Measurements from ENCODE around the gene MRPS24. TPM values are rescaled to one million over a fixed set of nuclear protein-coding genes. Genes with fewer than 3 reads are reported as not detected.
A peak's percentile ranks its signal among the peaks of the same experiment; 100 is the strongest.

The MRPS24 gene
- total and polyA plus RNA-seq, 10 of the 15 experiments (the other 5 are each of a cell fraction or from before 2014, with no cell fraction given), result 27.6 to 164 (median 106) TPM

DNA sequence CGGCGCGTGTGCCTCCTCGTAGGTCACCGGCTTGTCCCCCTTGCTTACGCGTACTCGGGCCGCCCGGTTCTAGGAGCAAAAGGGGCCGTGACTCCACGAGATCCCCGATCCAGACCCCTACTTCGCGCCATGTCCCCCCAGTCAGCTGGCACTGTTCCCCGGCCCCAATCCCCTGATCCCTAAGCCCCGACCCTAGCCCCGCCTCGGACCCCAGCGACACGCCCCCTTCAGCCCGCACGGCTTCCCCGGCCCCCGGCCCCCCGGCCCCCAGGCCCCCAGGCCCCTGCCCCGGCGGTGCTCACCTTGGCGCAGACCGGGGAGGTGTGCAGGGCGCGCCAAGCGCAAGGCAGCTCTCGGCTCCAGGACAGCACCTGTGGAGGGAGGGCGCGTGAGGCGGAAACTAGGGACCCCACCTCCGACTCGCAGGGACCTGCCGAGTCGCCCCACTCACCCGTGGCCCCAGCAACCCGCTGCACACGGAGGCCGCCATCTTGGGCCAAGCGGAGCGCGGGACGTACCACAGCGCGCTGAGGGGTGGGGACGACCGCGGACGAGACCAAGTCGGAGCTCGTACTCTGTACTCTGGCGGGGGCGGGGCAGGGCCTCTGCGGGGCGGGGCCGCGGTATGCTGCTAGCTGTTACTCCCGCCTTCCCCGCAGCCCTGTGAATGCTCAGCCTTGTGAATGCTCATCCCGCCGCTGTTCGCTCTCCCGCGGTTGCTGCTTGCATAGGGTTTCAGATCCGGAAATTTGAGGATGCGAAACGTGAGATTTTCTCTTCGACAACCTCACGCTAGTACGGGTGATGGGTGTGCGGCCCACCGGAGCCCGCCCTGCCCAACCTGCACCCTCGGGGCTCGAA, at the start of gene MRPS24 (continued):
- TF ChIP-seq ZNF274 (IDR thresholded peaks at IDR 0.05; ENCODE audit: insufficient read depth, insufficient read length), result no peak
- no peak for TF ChIP-seq SUZ12 (IDR thresholded peaks at IDR 0.05; ENCODE audit: unreplicated experiment)
- TF ChIP-seq, protein P1, sequence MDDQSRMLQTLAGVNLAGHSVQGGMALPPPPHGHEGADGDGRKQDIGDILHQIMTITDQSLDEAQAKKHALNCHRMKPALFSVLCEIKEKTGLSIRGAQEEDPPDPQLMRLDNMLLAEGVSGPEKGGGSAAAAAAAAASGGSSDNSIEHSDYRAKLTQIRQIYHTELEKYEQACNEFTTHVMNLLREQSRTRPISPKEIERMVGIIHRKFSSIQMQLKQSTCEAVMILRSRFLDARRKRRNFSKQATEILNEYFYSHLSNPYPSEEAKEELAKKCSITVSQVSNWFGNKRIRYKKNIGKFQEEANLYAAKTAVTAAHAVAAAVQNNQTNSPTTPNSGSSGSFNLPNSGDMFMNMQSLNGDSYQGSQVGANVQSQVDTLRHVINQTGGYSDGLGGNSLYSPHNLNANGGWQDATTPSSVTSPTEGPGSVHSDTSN (IDR thresholded peaks at IDR 0.05; ENCODE audit: insufficient replicate concordance, low read depth, low read length), result no peak
- peak; percentile 98 for TF ChIP-seq CHD1 (IDR thresholded peaks at IDR 0.05; ENCODE audit: low read depth, low read length)
- no peak for TF ChIP-seq CEBPB (IDR thresholded peaks at IDR 0.05; ENCODE audit: borderline replicate concordance in 1 of 2, low read depth in 2 of 2, low read length in 2 of 2)
- peak; percentile 94 for TF ChIP-seq SREBF1 (IDR thresholded peaks at IDR 0.05; ENCODE audit: low read length)
- TF ChIP-seq RB1 (IDR thresholded peaks at IDR 0.05; ENCODE audit: borderline replicate concordance), result no peak
- no peak for TF ChIP-seq MEF2B (IDR thresholded peaks at IDR 0.05; ENCODE audit: partially characterized antibody, poor library complexity, severe bottlenecking)
- TF ChIP-seq, protein P2, sequence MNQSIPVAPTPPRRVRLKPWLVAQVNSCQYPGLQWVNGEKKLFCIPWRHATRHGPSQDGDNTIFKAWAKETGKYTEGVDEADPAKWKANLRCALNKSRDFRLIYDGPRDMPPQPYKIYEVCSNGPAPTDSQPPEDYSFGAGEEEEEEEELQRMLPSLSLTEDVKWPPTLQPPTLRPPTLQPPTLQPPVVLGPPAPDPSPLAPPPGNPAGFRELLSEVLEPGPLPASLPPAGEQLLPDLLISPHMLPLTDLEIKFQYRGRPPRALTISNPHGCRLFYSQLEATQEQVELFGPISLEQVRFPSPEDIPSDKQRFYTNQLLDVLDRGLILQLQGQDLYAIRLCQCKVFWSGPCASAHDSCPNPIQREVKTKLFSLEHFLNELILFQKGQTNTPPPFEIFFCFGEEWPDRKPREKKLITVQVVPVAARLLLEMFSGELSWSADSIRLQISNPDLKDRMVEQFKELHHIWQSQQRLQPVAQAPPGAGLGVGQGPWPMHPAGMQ (IDR thresholded peaks at IDR 0.05; ENCODE audit: borderline replicate concordance), result no peak
- TF ChIP-seq, protein P3, sequence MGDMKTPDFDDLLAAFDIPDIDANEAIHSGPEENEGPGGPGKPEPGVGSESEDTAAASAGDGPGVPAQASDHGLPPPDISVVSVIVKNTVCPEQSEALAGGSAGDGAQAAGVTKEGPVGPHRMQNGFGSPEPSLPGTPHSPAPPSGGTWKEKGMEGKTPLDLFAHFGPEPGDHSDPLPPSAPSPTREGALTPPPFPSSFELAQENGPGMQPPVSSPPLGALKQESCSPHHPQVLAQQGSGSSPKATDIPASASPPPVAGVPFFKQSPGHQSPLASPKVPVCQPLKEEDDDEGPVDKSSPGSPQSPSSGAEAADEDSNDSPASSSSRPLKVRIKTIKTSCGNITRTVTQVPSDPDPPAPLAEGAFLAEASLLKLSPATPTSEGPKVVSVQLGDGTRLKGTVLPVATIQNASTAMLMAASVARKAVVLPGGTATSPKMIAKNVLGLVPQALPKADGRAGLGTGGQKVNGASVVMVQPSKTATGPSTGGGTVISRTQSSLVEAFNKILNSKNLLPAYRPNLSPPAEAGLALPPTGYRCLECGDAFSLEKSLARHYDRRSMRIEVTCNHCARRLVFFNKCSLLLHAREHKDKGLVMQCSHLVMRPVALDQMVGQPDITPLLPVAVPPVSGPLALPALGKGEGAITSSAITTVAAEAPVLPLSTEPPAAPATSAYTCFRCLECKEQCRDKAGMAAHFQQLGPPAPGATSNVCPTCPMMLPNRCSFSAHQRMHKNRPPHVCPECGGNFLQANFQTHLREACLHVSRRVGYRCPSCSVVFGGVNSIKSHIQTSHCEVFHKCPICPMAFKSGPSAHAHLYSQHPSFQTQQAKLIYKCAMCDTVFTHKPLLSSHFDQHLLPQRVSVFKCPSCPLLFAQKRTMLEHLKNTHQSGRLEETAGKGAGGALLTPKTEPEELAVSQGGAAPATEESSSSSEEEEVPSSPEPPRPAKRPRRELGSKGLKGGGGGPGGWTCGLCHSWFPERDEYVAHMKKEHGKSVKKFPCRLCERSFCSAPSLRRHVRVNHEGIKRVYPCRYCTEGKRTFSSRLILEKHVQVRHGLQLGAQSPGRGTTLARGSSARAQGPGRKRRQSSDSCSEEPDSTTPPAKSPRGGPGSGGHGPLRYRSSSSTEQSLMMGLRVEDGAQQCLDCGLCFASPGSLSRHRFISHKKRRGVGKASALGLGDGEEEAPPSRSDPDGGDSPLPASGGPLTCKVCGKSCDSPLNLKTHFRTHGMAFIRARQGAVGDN (IDR thresholded peaks at IDR 0.05), result no peak
- TF ChIP-seq SUPT20H (IDR thresholded peaks at IDR 0.05; ENCODE audit: borderline replicate concordance, control insufficient read depth, low read depth, low read length), result no peak
- TF ChIP-seq, protein P4, sequence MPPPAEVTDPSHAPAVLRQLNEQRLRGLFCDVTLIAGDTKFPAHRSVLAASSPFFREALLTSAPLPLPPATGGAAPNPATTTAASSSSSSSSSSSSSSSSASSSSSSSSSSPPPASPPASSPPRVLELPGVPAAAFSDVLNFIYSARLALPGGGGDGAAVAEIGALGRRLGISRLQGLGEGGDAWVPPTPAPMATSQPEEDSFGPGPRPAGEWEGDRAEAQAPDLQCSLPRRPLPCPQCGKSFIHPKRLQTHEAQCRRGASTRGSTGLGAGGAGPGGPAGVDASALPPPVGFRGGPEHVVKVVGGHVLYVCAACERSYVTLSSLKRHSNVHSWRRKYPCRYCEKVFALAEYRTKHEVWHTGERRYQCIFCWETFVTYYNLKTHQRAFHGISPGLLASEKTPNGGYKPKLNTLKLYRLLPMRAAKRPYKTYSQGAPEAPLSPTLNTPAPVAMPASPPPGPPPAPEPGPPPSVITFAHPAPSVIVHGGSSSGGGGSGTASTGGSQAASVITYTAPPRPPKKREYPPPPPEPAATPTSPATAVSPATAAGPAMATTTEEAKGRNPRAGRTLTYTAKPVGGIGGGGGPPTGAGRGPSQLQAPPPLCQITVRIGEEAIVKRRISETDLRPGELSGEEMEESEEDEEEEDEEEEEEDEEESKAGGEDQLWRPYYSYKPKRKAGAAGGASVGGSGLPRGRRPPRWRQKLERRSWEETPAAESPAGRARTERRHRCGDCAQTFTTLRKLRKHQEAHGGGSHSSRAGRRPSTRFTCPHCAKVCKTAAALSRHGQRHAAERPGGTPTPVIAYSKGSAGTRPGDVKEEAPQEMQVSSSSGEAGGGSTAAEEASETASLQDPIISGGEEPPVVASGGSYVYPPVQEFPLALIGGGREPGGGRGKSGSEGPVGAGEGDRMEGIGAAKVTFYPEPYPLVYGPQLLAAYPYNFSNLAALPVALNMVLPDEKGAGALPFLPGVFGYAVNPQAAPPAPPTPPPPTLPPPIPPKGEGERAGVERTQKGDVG (CRISPR knock-in tag; IDR thresholded peaks at IDR 0.05), result no peak
- peak; percentile 32; the same call in 1 of the 2 replicates for TF ChIP-seq TCF12 (IDR thresholded peaks at IDR 0.05; ENCODE audit: low read depth, low read length)
- TF ChIP-seq, protein P5, sequence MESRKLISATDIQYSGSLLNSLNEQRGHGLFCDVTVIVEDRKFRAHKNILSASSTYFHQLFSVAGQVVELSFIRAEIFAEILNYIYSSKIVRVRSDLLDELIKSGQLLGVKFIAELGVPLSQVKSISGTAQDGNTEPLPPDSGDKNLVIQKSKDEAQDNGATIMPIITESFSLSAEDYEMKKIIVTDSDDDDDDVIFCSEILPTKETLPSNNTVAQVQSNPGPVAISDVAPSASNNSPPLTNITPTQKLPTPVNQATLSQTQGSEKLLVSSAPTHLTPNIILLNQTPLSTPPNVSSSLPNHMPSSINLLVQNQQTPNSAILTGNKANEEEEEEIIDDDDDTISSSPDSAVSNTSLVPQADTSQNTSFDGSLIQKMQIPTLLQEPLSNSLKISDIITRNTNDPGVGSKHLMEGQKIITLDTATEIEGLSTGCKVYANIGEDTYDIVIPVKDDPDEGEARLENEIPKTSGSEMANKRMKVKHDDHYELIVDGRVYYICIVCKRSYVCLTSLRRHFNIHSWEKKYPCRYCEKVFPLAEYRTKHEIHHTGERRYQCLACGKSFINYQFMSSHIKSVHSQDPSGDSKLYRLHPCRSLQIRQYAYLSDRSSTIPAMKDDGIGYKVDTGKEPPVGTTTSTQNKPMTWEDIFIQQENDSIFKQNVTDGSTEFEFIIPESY (IDR thresholded peaks at IDR 0.05), result no peak
- TF ChIP-seq RELA (IDR thresholded peaks at IDR 0.05; ENCODE audit: borderline replicate concordance, partially characterized antibody), result no peak
- TF ChIP-seq MTA2 (IDR thresholded peaks at IDR 0.05; ENCODE audit: low read depth), result no peak

Data from GM12878 (cell line).